Measurements from ENCODE around the gene LMNA.
"Not testable (repeated sequence)": the region's sequence is repeated elsewhere in the genome, so short reads cannot be mapped to it uniquely, and the experiment has no call there.

DNA sequence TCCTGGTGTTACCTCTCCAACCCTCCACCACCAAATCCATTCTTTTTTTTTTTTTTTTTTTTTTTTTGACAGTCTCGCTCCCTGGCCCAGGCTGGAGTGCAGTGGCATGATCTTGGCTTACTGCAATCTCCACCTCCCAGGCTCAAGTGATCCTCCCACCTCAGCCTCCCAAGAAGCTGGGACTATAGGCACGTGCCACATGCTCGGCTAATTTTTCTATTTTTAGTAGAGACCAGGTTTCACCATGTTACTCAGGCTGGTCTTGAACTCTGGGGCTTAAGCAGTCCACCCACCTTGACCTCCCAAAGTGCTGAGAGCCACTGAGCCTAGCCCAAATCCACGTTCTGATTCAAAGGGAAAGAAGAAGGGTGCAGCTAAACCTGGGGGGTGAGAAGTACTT lies 6.5 kb downstream of the LMNA start:
- TF ChIP-seq, protein P1, sequence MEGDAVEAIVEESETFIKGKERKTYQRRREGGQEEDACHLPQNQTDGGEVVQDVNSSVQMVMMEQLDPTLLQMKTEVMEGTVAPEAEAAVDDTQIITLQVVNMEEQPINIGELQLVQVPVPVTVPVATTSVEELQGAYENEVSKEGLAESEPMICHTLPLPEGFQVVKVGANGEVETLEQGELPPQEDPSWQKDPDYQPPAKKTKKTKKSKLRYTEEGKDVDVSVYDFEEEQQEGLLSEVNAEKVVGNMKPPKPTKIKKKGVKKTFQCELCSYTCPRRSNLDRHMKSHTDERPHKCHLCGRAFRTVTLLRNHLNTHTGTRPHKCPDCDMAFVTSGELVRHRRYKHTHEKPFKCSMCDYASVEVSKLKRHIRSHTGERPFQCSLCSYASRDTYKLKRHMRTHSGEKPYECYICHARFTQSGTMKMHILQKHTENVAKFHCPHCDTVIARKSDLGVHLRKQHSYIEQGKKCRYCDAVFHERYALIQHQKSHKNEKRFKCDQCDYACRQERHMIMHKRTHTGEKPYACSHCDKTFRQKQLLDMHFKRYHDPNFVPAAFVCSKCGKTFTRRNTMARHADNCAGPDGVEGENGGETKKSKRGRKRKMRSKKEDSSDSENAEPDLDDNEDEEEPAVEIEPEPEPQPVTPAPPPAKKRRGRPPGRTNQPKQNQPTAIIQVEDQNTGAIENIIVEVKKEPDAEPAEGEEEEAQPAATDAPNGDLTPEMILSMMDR (IDR thresholded peaks at IDR 0.05 in 8 of 11, conservative IDR thresholded peaks at IDR 0.05 in 3 of 11), result not testable (repeated sequence)
- TF ChIP-seq POLR2AphosphoS5, POLR2A (IDR thresholded peaks at IDR 0.05): not testable (repeated sequence)

Data from spleen (tissue), 7 donors.